Neuronal stem cell (in vitro differentiated cells): ENCODE results near the gene HERC2.
"Not testable (repeated sequence)": the region's sequence is repeated elsewhere in the genome, so short reads cannot be mapped to it uniquely, and the experiment has no call there.

Source experiments
- DNase-seq: peaks from one replicate; pipeline ENCODE4 v3.0.0-alpha.2; 2013; ENCODE audit warnings: low spot score
- H2AFZ ChIP-seq: one replicate; pipeline ENCODE4 v1.6.1; 2013; ENCODE audit warnings: mild to moderate bottlenecking, low read length, inconsistent platforms
- H2AK5ac ChIP-seq: 2 replicates; pipeline ENCODE4 v1.6.1; 2013; ENCODE audit warnings: low read depth, mild to moderate bottlenecking, inconsistent platforms, low read length, moderate library complexity, mixed read lengths
- H2BK120ac ChIP-seq: 2 replicates; pipeline ENCODE4 v1.6.1; 2013; ENCODE audit warnings: low read depth, mild to moderate bottlenecking, inconsistent platforms, low read length, moderate library complexity, mixed read lengths
- H2BK12ac ChIP-seq: one replicate; pipeline ENCODE4 v1.6.1; 2013; ENCODE audit warnings: low read length, inconsistent platforms
- H2BK15ac ChIP-seq: 2 replicates; pipeline ENCODE4 v1.6.1; 2013; ENCODE audit warnings: mild to moderate bottlenecking, low read length, inconsistent platforms, mixed read lengths
- H2BK5ac ChIP-seq: one replicate; pipeline ENCODE4 v1.6.1; 2013; ENCODE audit warnings: inconsistent platforms, mild to moderate bottlenecking, low read length, moderate library complexity
- H3K14ac ChIP-seq: one replicate; pipeline ENCODE4 v1.6.1; 2013; ENCODE audit warnings: low read length, inconsistent platforms
- H3K18ac ChIP-seq: 2 replicates; pipeline ENCODE4 v1.6.1; 2013; ENCODE audit warnings: low read length, inconsistent platforms
- H3K23ac ChIP-seq: 2 replicates; pipeline ENCODE4 v1.6.1; 2013; ENCODE audit warnings: low read depth, mild to moderate bottlenecking, mixed read lengths, low read length, inconsistent platforms; ENCODE audit not compliant: poor library complexity
- H3K27ac ChIP-seq: replicated peaks from 3 replicates; pipeline ENCODE4 v1.5.1; 2013; ENCODE audit warnings: low read length, inconsistent platforms
- H3K27me3 ChIP-seq, 3 experiments: 2 replicates each; pipeline ENCODE4 v1.6.1; 2013; ENCODE audit warnings: low read length in 3 of 3, mild to moderate bottlenecking in 2 of 3, inconsistent platforms in 1 of 3, low read depth in 1 of 3, mixed read lengths in 1 of 3, moderate library complexity in 1 of 3; ENCODE audit not compliant: control insufficient read depth in 3 of 3, insufficient read depth in 3 of 3
- H3K36me3 ChIP-seq, 2 donors: replicated peaks in 1 of 2; 2 replicates each; pipeline ENCODE4 v1.6.1; 2013; ENCODE audit warnings: low read length in 2 of 2; ENCODE audit not compliant: control insufficient read depth in 2 of 2, insufficient read depth in 2 of 2
- H3K4ac ChIP-seq: 2 replicates; pipeline ENCODE4 v1.6.1; 2013; ENCODE audit warnings: inconsistent platforms, mild to moderate bottlenecking, low read length, moderate library complexity
- H3K4me1 ChIP-seq, 2 donors: 1 replicate in 1 of 2; 2 replicates in 1 of 2; pipeline ENCODE4 v1.6.1; 2013; ENCODE audit warnings: low read length in 2 of 2, low read depth in 1 of 2; ENCODE audit not compliant: control insufficient read depth in 2 of 2, insufficient read depth in 1 of 2
- H3K4me2 ChIP-seq: one replicate; pipeline ENCODE4 v1.6.1; 2013; ENCODE audit warnings: mild to moderate bottlenecking, low read length, inconsistent platforms; ENCODE audit not compliant: insufficient read depth, poor library complexity, severe bottlenecking
- H3K4me3 ChIP-seq, 2 donors: 2 replicates each; pipeline ENCODE4 v1.5.1; 2013; ENCODE audit warnings: low read length in 2 of 2, mild to moderate bottlenecking in 2 of 2, inconsistent platforms in 1 of 2, moderate library complexity in 1 of 2
- H3K79me1 ChIP-seq: one replicate; pipeline ENCODE4 v1.6.1; 2013; ENCODE audit warnings: low read depth, mild to moderate bottlenecking, inconsistent platforms, low read length, moderate library complexity
- H3K9ac ChIP-seq: one replicate; pipeline ENCODE4 v1.6.1; 2013; ENCODE audit warnings: mild to moderate bottlenecking, low read depth, low read length, inconsistent platforms; ENCODE audit not compliant: poor library complexity
- H3K9me3 ChIP-seq, 2 donors: replicated peaks in 1 of 2; 2 replicates each; pipeline versions ENCODE3 to v1.6.1; 2013; ENCODE audit warnings: low read length in 2 of 2, mild to moderate bottlenecking in 2 of 2, inconsistent platforms in 1 of 2, low read depth in 1 of 2, mixed read lengths in 1 of 2, moderate library complexity in 1 of 2; ENCODE audit not compliant: control insufficient read depth in 2 of 2, insufficient read depth in 1 of 2
- H4K8ac ChIP-seq: one replicate; pipeline ENCODE4 v1.6.1; 2013; ENCODE audit warnings: low read depth, mild to moderate bottlenecking, inconsistent platforms, low read length, moderate library complexity
- H4K91ac ChIP-seq: one replicate; pipeline ENCODE4 v1.6.1; 2013; ENCODE audit warnings: low read length, low read depth, mild to moderate bottlenecking, inconsistent platforms; ENCODE audit not compliant: poor library complexity
- WGBS, 2 donors: extraction: QIAGEN DNeasy Blood & Tissue Kit; methylation state at CpG; one replicate each; pipeline ENCODE4 v1.1.7; 2013; ENCODE audit warnings: missing lambda C conversion rate in 2 of 2, mixed read lengths in 1 of 2; ENCODE audit not compliant: insufficient read length in 2 of 2, insufficient replicate concordance in 1 of 2; ENCODE audit errors: extremely low coverage in 2 of 2; 5-methylcytosine and 5-hydroxymethylcytosine counted together

The HERC2 gene

GRCh38 chr15:28288830-28289693 lies 32.9 kb downstream of the HERC2 start:
- H3K23ac ChIP-seq, H3K4me3 ChIP-seq, H2AK5ac ChIP-seq, H4K8ac ChIP-seq, H4K91ac ChIP-seq, H2AFZ ChIP-seq, DNase-seq, H2BK12ac ChIP-seq, H3K18ac ChIP-seq, H2BK5ac ChIP-seq, H2BK15ac ChIP-seq, H3K4me2 ChIP-seq, H3K27me3 ChIP-seq, H3K79me1 ChIP-seq, H2BK120ac ChIP-seq, H3K14ac ChIP-seq, H3K4ac ChIP-seq, H3K9ac ChIP-seq, H3K27ac ChIP-seq: not testable (repeated sequence)
- Histone ChIP-seq H3K36me3 (peaks cover 8 to 54% of the 10 kb centered on the region in 2 donors), H3K4me1 (peaks cover 2 to 11% of the 10 kb centered on the region in 2 donors), H3K9me3 (peaks cover 4 to 27% of the 10 kb centered on the region in 2 donors)
- no CpG with 5 or more reads among the region's 7 CpGs for WGBS, 2 donors

GRCh38 chr15:28286659-28287058 lies 35.3 kb downstream of the HERC2 start:
- H3K4ac ChIP-seq, H3K14ac ChIP-seq, H2AK5ac ChIP-seq, H3K4me2 ChIP-seq, H2AFZ ChIP-seq, DNase-seq, H3K27me3 ChIP-seq, H3K4me3 ChIP-seq, H2BK12ac ChIP-seq, H3K79me1 ChIP-seq, H3K9ac ChIP-seq, H4K91ac ChIP-seq, H3K18ac ChIP-seq, H2BK15ac ChIP-seq, H3K27ac ChIP-seq, H4K8ac ChIP-seq, H2BK120ac ChIP-seq, H2BK5ac ChIP-seq, H3K23ac ChIP-seq: not testable (repeated sequence)
- H3K36me3 ChIP-seq: peaks cover 11 to 62% of the 10 kb centered on the region in 2 donors
- peaks cover 2 to 11% of the 10 kb centered on the region in 2 donors for H3K4me1 ChIP-seq
- no CpG with 5 or more reads among the region's 8 CpGs for WGBS, 2 donors
- peaks cover 6 to 41% of the 10 kb centered on the region in 2 donors for H3K9me3 ChIP-seq

- Histone ChIP-seq H2BK5ac (no peak overlapping the region), H3K27ac (no peak overlapping the region), H3K4me1 (peaks cover 4 to 11% of the 10 kb centered on the region in 2 donors), H3K27me3 (no peaks in the 10 kb centered on the region), H2BK120ac (no peak overlapping the region), H3K9me3 (peaks cover 6 to 38% of the 10 kb centered on the region in 2 donors), H4K8ac (no peak overlapping the region), H3K14ac (no peak overlapping the region), H3K79me1 (peaks cover 3% of the 10 kb centered on the region), H2BK15ac (no peak overlapping the region), H3K36me3 (peaks cover 8 to 62% of the 10 kb centered on the region in 2 donors), H3K9ac (no peak overlapping the region), H2AFZ (no peak overlapping the region), H3K4me2 (no peak overlapping the region), H3K23ac (no peak overlapping the region), H2BK12ac (no peak overlapping the region), H3K18ac (no peak overlapping the region), H2AK5ac (no peak overlapping the region), H3K4ac (no peak overlapping the region), H4K91ac (no peak overlapping the region), H3K4me3 (no peak overlapping the region)
- WGBS, 2 donors: no CpG with 5 or more reads among the region's 3 CpGs
- DNase-seq: no peak
These were observed 35.9 kb downstream of the HERC2 start for GRCh38 chr15:28286031-28286430.

GRCh38 chr15:28281876-28282275 lies 40.1 kb downstream of the HERC2 start:
- H3K27me3 ChIP-seq: no peaks in the 10 kb centered on the region
- H2BK12ac ChIP-seq: no peak overlapping the region
- no peak overlapping the region for H3K14ac ChIP-seq
- H3K4me1 ChIP-seq: peaks cover 2 to 7% of the 10 kb centered on the region in 2 donors
- DNase-seq: no peak
- peaks cover 8 to 71% of the 10 kb centered on the region in 2 donors for H3K36me3 ChIP-seq
- no peak overlapping the region for H3K9ac ChIP-seq
- H3K18ac ChIP-seq: no peak overlapping the region
- H2BK120ac ChIP-seq: no peak overlapping the region
- H2AK5ac ChIP-seq: no peak overlapping the region
- no peak overlapping the region for H3K23ac ChIP-seq
- no peak overlapping the region for H3K4me3 ChIP-seq
- no peak overlapping the region for H3K4me2 ChIP-seq
- peaks cover 3% of the 10 kb centered on the region for H3K79me1 ChIP-seq
- H4K91ac ChIP-seq: no peak overlapping the region
- H3K9me3 ChIP-seq: peaks cover 2 to 14% of the 10 kb centered on the region in 2 donors
- H2BK5ac ChIP-seq: no peak overlapping the region
- no peak overlapping the region for H3K27ac ChIP-seq
- H2AFZ ChIP-seq: no peak overlapping the region
- H3K4ac ChIP-seq: no peak overlapping the region
- no CpG with 5 or more reads among the region's 7 CpGs for WGBS, 2 donors
- H4K8ac ChIP-seq: no peak overlapping the region
- H2BK15ac ChIP-seq: no peak overlapping the region
